ENCODE results near the gene AGBL2.

DNA sequence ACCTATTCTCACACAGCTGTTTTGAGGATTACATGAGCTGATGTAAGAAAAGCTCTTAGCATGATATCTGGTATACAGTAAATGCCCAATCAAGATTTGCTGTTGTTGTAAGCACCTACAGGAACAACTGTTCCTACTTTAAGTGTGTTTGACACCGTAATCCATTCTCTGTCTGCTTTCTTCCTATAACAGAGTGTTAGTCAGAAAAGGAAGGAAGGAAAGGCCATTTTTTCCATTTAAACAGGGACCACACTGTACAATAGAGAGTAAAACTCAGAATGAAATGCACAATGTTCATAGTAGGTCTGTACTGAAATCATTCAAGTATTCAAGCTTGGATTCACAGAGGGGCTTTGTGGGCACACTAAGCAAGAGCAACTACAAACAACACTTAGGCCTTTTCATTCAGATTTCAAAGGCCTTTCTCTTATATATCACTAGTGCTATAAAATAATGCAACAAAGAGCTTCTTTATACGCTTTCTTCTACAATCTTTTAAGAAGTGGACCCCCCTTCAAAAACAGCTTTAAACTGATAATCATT, 94.3 kb downstream of the AGBL2 start:
- no peak for TF ChIP-seq CTCF (IDR thresholded peaks at IDR 0.05; ENCODE audit: low read depth, low read length, poor library complexity, severe bottlenecking)
- no peak for TF ChIP-seq EZH2phosphoT487 (IDR thresholded peaks at IDR 0.05; ENCODE audit: borderline replicate concordance, low read length)
